Lung microvascular endothelial cell (primary cell): ENCODE measurements around the gene PRPSAP1. TPM values are rescaled to one million over a fixed set of nuclear protein-coding genes. Genes with fewer than 3 reads are reported as not detected.
"Not testable (repeated sequence)": the region's sequence is repeated elsewhere in the genome, so short reads cannot be mapped to it uniquely, and the experiment has no call there.

ENCODE experiments used
- DNase-seq, 2 donors: peaks; one replicate each; pipeline versions ENCODE4 v3.0.0 to v3.0.0-alpha.2; 2010; ENCODE audit warnings: low read depth in 2 of 2
- total RNA-seq: library from RNA; depleted of rRNA; stranded (reverse); fragments of >200 nt; gene quantifications from 2 replicates; pipeline ENCODE4 v1.2.1, GENCODE V29; 2014

The PRPSAP1 gene
- total RNA-seq, 1 donor from 2014 or later, result 103 TPM

- DNase-seq, result peak in 1 of 2 donors; percentile 28
Observed at GRCh38 chr17:76360461-76360860, 6.7 kb upstream of the PRPSAP1 start.

DNA sequence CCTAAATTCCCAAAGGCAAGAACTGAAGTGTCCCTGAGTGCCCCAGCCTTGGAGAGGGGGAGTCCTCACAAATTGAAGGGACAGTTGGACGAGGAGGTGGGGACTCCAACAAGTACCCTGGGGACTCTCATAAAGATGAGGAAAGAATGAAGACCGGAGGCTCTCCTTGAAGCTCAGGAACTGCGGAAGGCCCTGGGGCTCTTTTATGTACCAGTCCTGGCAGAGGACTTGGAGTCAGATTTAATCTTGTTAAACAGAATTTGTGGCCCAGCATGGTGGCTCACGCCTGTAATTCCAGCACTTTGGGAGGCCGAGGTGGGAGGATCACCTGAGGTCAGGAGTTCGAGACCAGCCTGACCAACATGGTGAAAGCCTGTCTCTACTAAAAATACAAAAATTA is 6.1 kb upstream of the PRPSAP1 start:
- not testable (repeated sequence) for DNase-seq

DNA sequence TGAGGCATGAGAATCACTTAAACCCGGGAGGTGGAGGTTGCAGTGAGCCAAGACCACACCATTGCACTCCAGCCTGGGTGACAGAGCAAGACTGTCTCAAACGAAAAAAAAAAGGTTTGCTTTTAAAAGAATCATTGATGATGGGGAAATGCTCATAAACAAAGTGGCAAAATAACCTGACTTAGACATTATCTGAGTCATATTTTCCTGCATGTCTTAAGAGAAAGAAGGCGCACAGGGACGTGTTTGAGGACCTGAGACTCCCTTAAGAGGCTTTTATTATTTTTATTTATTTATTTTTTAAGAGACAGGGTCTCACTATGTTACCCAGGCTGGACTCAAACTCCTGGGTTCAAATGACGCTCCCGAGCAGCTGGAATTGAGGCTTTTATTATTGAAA is 5.7 kb upstream of the PRPSAP1 start:
- no peak for DNase-seq

- no peak for DNase-seq
Observed at GRCh38 chr17:76357597-76358158, 4.0 kb upstream of the PRPSAP1 start.

GRCh38 chr17:76356803-76357456 is 3.2 kb upstream of the PRPSAP1 start:
- no peak for DNase-seq

DNA sequence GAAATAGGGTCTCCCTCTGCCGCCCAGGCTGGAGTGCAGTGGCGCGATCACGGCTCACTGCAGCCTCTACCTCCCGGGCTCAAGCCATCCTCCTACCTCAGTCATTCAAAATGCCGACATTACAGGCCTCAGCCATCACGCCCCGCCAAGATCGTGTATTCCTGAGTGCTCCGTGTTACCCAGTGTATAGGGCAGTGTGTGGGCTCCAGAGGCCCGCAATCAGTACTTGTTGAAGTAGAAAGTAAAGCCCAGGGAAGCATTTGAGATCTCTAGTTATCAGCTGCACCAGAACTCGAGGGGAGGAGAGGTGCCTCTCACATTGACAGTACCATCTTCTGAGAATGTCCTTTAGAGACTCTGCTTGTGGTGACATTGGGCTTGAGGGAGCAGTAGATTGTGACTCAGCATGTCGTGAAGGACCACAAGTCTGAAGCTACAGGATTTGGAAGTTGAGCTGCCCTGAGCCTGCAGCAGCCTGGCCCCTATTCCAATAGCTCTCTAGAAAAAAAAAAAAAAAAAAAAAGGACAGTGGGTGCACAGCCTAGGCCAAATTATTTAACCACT is 1.1 kb upstream of the PRPSAP1 start:
- DNase-seq, result no peak

- DNase-seq, result no peak
Observed at GRCh38 chr17:76354317-76354729, 607 bp upstream of the PRPSAP1 start.

DNA sequence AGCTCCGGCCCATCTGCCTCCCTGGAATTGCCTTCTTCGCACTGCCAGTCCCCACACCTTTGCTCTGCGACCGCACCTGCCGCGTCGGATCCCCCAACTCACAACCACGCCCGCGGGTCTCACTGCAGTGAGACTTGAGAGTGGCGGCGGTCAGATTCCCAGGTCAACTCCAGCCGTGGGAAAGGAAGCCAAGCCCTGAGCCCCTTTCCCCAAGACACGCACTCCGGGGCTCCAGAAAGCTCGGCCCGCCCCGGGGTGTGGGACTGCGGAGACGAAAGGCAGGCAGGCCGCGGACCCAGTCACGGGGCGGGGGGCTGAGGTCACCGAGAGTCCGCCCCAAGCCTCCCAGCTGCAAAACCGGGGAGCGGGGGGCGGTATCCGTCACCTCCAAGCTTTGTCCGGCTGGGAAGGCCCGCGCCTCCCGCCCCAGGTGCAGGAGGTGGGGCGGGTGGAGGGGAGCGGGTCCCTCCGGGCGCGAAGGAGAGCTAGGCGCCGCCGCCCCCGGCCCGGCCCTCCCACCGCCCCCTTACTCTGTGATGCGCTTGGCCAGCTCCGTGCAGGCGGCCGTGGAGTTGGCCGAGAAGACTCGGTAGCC is 615 bp downstream of the PRPSAP1 start:
- peak in 1 of 2 donors; percentile 49 for DNase-seq

DNA sequence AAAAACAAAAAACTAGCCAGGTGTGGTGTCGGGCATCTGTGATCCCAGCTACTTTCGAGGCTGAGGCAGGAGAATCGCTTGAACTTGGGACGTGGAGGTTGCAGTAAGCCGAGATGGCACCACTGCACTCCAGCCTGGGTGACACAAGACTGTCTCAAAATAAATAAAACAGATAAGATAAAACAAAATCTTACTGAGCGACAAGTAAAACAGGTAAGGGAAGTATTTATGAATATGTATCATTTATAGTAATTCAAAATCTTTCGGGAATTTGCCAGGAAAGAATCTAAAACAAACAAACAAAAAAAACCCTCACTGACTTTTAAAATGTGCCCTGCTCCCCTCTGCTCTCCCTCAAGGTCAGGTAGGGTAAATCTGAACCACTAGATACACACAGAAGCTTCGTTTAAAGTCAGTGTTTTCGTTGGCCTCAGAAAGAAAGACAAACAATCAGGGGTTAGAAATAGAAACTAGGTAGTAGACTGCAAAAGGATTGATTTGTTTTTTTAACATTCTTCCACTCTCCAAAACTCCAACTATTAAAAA is 2.1 kb downstream of the PRPSAP1 start:
- peak in 1 of 2 donors; percentile 82 for DNase-seq

DNA sequence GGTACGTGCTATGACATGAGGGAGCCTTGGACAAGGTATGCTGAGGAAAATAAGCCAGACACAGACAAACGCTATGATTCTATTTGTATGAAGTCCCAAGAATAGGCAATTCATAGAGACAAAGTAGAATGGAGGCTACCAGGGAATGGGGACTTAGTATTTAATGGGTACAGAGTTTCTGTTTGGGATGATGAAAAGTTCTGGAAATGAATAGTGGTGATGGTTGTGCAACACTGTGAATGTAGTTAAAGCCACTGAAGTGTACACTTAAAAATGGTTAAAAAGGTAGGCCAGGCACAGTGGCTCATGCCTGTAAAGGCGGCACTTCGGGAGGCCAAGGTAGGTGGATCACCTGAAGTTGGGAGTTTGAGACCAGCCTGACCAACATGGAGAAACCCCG is 3.3 kb downstream of the PRPSAP1 start:
- no peak for DNase-seq

DNA sequence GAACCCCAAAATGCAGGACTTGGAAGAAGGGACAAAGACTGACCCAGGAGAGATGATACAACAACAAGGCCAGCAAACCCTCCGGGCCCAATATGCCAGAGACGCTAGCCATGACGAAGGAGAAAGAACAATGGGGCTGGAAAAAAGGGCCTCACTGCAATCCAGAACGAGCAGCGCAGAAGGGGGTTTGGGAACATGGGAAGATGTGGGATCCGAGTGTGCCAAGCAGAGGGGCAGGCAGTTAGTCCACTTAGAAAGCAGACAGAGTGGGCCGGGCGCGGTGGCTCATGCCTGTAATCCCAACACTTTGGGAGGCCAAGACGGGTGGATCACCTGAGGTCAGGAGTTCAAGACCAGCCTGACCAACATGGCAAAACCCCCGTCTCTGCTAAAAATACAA is 6.8 kb downstream of the PRPSAP1 start:
- DNase-seq, result not testable (repeated sequence)

DNA sequence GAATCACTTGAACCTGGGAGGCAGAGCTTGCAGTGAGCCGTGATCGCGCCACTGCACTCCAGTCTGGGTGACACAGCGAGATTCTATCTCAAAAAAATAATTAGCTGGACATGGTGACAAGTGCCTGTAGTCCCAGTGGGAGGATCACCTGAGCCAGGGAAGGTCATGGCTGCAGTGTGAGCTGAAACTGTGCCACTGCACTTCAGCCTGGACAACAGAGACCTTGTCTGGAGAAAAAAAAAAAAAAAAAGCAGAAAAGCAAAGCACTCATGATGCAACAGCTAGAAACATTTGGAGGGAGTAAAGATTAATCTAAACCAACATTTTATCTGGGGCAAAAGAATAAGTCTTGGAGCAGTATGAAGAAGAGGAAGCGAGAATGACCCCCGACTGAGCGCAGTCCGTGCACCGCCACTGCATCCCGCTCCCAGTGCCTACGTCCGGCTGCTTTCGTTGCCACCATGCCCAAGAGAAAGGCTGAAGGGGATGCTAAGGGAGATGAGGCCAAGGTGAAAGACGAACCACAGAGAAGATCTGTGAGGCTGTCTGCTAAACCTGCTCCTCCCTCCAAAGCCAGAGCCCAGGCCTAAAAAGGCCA is 8.2 kb downstream of the PRPSAP1 start:
- no peak for DNase-seq

DNA sequence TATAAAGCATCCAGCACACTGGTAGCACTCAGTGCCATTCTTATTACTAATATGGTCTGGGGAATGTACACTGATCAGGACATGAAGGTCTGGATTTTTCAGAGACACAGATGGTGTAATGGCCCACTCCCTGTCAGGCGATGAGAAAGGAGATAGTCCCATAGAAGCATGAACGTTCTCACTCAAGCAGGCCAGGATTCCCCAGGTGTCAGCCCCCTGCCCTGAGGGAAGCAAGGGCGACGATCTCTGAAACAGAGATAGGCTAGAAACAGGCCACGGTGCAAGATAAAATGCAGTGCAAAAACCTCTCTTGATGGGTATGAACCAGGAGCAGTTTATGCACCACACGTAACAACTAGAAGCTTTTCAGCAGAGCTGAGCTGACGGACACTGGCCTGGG is 10.6 kb downstream of the PRPSAP1 start:
- no peak for DNase-seq

- DNase-seq, result no peak
Observed at GRCh38 chr17:76341301-76341700, 12.4 kb downstream of the PRPSAP1 start.

DNA sequence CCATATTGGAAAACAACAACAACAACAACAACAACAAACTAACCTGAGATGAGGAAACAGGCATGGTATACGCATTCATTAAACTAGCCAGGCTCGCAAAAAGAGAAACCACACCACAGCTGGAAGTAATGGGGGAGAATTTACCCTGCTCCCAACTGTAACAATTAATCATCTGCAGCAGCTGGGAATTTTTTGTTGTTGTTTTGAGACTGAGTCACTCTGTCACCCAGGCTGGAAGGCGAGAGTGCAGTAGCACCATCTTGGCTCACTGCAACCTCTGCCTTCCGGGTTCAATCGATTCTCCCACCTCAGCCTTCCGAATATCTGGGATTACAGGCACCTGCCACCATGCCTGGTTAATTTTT is 16.3 kb downstream of the PRPSAP1 start:
- peak in 1 of 2 donors; percentile 48 for DNase-seq

DNA sequence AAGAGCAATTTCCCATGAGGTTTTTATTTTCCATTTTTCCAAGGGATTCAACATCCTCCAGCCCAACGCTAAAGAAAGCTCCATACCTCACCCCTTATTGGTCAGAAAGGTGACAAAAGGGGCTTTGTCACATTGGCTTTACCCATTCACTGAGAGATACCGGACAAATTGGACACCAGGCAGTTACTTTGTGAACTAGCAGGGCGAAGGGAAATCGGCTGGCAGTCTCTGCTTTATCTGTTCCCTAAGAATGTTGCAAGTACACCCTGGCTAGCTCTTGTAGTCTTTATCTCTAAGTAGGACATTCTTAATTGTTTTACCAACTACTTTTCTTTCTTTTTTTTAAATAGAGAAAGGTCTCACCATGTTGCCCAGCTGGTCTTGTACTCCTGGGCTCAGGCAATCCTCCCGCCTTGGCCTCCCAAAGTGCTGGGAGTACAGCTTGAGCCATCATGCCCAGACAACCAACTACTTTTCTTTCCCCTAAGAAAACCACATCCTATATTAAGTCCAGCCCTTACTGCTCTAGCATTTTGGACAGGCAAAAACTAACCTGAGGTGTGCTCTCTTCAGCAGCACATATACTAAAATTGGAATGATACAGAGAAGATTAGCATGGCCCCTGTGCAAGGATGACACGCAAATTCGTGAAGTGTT is 16.8 kb downstream of the PRPSAP1 start:
- no peak for DNase-seq

DNA sequence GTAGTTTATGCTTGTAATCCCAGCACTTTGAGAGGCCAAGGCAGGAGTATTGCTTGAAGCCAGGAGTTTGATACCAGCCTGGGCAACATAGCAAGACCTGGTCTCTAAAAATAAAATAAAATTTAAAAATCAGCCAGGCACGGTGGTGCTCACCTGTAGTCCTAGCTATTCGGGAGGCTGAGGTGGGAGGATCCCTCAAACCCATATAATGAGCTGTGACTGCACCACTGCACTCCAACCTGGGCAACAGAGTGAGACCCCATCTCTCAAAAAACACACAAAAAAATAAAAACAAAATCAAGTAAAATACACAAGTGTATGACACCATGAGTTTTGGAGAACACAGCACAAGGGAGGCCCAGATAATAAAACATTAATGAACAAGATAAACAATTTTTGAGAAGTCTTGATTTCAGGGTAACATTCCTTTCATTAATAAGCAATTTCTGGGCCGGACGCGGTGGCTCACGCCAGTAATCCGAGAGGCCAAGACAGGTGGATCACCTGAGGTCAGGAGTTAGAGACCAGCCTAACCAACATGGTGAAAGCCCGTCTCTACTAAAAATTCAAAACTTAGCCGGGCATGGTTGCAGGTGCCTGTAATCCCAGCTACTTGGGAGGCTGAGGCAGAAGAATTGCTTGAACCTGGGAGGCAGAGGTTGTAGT is 17.9 kb downstream of the PRPSAP1 start:
- DNase-seq, result no peak

GRCh38 chr17:76333673-76334505 is 19.8 kb downstream of the PRPSAP1 start:
- DNase-seq, result no peak

- no peak for DNase-seq
Observed at GRCh38 chr17:76331083-76331482, 22.6 kb downstream of the PRPSAP1 start.

- no peak for DNase-seq
Observed at GRCh38 chr17:76329664-76330063, 24.1 kb downstream of the PRPSAP1 start.
